Type B pancreatic cell (in vitro differentiated cells): ENCODE data around the gene HGS. TPM values are rescaled to one million over a fixed set of nuclear protein-coding genes. Genes with fewer than 3 reads are reported as not detected.

Source experiments
- DNase-seq: peaks from one replicate; pipeline ENCODE4 v3.0.0; 2021; ENCODE audit warnings: mixed read lengths; ENCODE audit not compliant: unreplicated experiment; ENCODE audit errors: extremely low spot score
- H3K27ac Mint-ChIP-seq: 2 replicates; pipeline ENCODE4 v1.8.0; 2021; ENCODE audit warnings: mild to moderate bottlenecking, mixed read lengths
- H3K27me3 Mint-ChIP-seq: 2 replicates; pipeline ENCODE4 v1.8.0; 2021; ENCODE audit warnings: mixed read lengths
- H3K36me3 Mint-ChIP-seq: 2 replicates; pipeline ENCODE4 v1.8.0; 2021; ENCODE audit warnings: mixed read lengths
- H3K4me1 Mint-ChIP-seq: one replicate; pipeline ENCODE4 v1.8.0; 2021; ENCODE audit warnings: mixed read lengths; ENCODE audit not compliant: unreplicated experiment
- H3K4me3 Mint-ChIP-seq: 2 replicates; pipeline ENCODE4 v1.8.0; 2021; ENCODE audit warnings: mild to moderate bottlenecking, mixed read lengths
- H3K9me3 Mint-ChIP-seq: 2 replicates; pipeline ENCODE4 v1.8.0; 2021; ENCODE audit warnings: mixed read lengths
- CTCF ChIP-seq: fragments of 200-600 bp; sonication (generic); conservative IDR thresholded peaks from 2 replicates; pipeline ENCODE4 v1.5.0; 2021; ENCODE audit warnings: antibody characterized with exemption, mild to moderate bottlenecking
- total RNA-seq: library from RNA; stranded (reverse); gene quantifications from 2 replicates; pipeline ENCODE4 v1.2.1, GENCODE V29; 2021; ENCODE audit warnings: low replicate concordance

Gene HGS
- total RNA-seq, 1 donor from 2014 or later, result 115 TPM

GRCh38 chr17:81727324-81728031 is 43.7 kb downstream of the HGS start:
- H3K9me3 Mint-ChIP-seq, result no peaks in the 10 kb centered on the region
- TF ChIP-seq CTCF, result no peak
- DNase-seq, result no peak
- H3K4me1 Mint-ChIP-seq, result peaks cover 14% of the 10 kb centered on the region
- H3K27ac Mint-ChIP-seq, result no peak overlapping the region
- no peak overlapping the region for H3K4me3 Mint-ChIP-seq
- H3K36me3 Mint-ChIP-seq, result no peaks in the 10 kb centered on the region
- H3K27me3 Mint-ChIP-seq, result peaks cover 3% of the 10 kb centered on the region

- H3K36me3 Mint-ChIP-seq, result no peaks in the 10 kb centered on the region
- peak; percentile 85 for DNase-seq
- H3K27ac Mint-ChIP-seq, result peak overlapping the region; percentile 54
- TF ChIP-seq CTCF, result peak; percentile 91
- peaks cover 7% of the 10 kb centered on the region for H3K27me3 Mint-ChIP-seq
- H3K9me3 Mint-ChIP-seq, result no peaks in the 10 kb centered on the region
- H3K4me3 Mint-ChIP-seq, result peak overlapping the region; percentile 33
- H3K4me1 Mint-ChIP-seq, result peaks cover 9% of the 10 kb centered on the region
These were observed 49.9 kb downstream of the HGS start for GRCh38 chr17:81733507-81734404.

- H3K9me3 Mint-ChIP-seq, result no peaks in the 10 kb centered on the region
- peaks cover 9% of the 10 kb centered on the region for H3K4me1 Mint-ChIP-seq
- peak; percentile 70 for DNase-seq
- no peak for TF ChIP-seq CTCF
- peaks cover 10% of the 10 kb centered on the region for H3K27me3 Mint-ChIP-seq
- no peak overlapping the region for H3K4me3 Mint-ChIP-seq
- no peak overlapping the region for H3K27ac Mint-ChIP-seq
- no peaks in the 10 kb centered on the region for H3K36me3 Mint-ChIP-seq
These were observed 50.8 kb downstream of the HGS start for GRCh38 chr17:81734405-81735263.

- peaks cover 10% of the 10 kb centered on the region for H3K27me3 Mint-ChIP-seq
- peak overlapping the region; percentile 49 for H3K27ac Mint-ChIP-seq
- H3K4me1 Mint-ChIP-seq, result peaks cover 9% of the 10 kb centered on the region
- H3K36me3 Mint-ChIP-seq, result no peaks in the 10 kb centered on the region
- H3K9me3 Mint-ChIP-seq, result no peaks in the 10 kb centered on the region
- DNase-seq, result peak; percentile 67
- H3K4me3 Mint-ChIP-seq, result peak overlapping the region; percentile 4
- no peak for TF ChIP-seq CTCF
These were observed 51.7 kb downstream of the HGS start for GRCh38 chr17:81735264-81736102.
